SK-N-MC (cell line): Measurements from ENCODE around the gene WASHC1.
"Not testable (repeated sequence)": the region's sequence is repeated elsewhere in the genome, so short reads cannot be mapped to it uniquely, and the experiment has no call there.

ENCODE experiments used
- DNase-seq: peaks from one replicate; pipeline ENCODE4 v3.0.0-alpha.2; 2011; ENCODE audit warnings: low read depth, low spot score
- H3K27ac ChIP-seq: fragments of 200-600 bp; sonication (generic); 2 replicates; pipeline ENCODE4 v1.5.1; 2016; ENCODE audit warnings: mixed run types
- H3K36me3 ChIP-seq: fragments of 200-600 bp; sonication (generic); 2 replicates; pipeline ENCODE4 v1.6.1; 2017; ENCODE audit warnings: antibody characterized with exemption, low read length, mixed read lengths; ENCODE audit not compliant: insufficient read depth
- H3K4me3 ChIP-seq: fragments of 200-600 bp; sonication (generic); 2 replicates; pipeline ENCODE4 v1.5.1; 2016
- H3K9ac ChIP-seq: fragments of 200-600 bp; sonication (generic); 2 replicates; pipeline ENCODE4 v1.8.0; 2017; ENCODE audit warnings: mixed run types, mixed read lengths; ENCODE audit not compliant: insufficient read length
- H3K9me3 ChIP-seq: fragments of 200-600 bp; sonication (generic); 2 replicates; pipeline ENCODE4 v1.6.1; 2017; ENCODE audit warnings: low read depth, mild to moderate bottlenecking, antibody characterized with exemption, low read length, moderate library complexity, mixed read lengths

The WASHC1 gene

DNA sequence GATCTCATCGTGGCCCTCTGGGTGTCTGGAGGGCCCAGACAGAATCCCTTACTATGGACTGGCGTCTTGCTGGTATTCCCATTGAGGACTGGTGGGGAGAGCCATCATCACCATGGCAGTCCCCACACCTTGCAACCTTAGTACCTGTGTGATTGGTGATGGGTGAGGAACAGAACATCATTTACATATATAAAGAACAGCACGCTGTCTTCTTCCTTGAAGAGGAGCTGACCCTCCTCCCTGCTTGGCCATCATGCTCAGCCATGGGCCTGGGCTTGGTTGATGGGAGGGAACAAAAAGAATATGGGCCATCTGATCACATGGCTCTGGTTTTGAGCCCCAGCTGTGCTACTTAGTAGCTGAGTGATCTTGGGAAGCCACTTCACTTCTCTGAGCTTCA, 13.9 kb upstream of the WASHC1 start:
- not testable (repeated sequence) for H3K4me3 ChIP-seq, H3K27ac ChIP-seq, H3K9me3 ChIP-seq, H3K36me3 ChIP-seq, DNase-seq, H3K9ac ChIP-seq

- not testable (repeated sequence) for H3K4me3 ChIP-seq, DNase-seq, H3K27ac ChIP-seq, H3K36me3 ChIP-seq, H3K9me3 ChIP-seq, H3K9ac ChIP-seq
These were observed 12.6 kb upstream of the WASHC1 start for GRCh38 chr9:41819-42218.

GRCh38 chr9:41261-41676, 12.0 kb upstream of the WASHC1 start:
- DNase-seq, H3K4me3 ChIP-seq: not testable (repeated sequence)

DNA sequence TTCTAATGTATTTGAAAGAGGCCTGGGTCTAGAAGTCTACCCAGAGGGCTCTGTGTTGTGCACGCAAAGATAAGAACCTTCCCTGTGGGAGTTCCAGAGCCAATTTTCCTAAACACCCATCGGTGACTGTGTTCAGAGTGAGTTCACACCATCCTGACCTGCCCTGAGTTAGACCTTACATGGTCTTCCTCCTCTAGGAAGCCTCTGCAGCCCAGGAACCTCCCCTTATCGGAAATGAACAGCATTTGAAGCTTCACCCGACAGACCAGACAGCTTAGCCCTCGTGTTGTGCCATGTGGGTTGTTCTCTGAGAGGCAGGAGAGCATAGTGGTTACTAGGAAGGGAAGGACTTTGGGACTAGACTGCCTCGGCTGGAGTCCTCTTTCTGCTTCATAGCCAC, 3.1 kb upstream of the WASHC1 start:
- H3K36me3 ChIP-seq, H3K4me3 ChIP-seq: not testable (repeated sequence)

More at GRCh38 chr9:41261-41676, 12.0 kb upstream of the WASHC1 start:
- H3K36me3 ChIP-seq, H3K9ac ChIP-seq, H3K27ac ChIP-seq, H3K9me3 ChIP-seq: not testable (repeated sequence)

GRCh38 chr9:28775-29174, 481 bp downstream of the WASHC1 start:
- not testable (repeated sequence) for H3K9ac ChIP-seq, H3K9me3 ChIP-seq, DNase-seq, H3K36me3 ChIP-seq, H3K27ac ChIP-seq
- H3K4me3 ChIP-seq = peak overlapping the region; percentile 53

More for the DNA sequence above, 3.1 kb upstream of the WASHC1 start:
- not testable (repeated sequence) for DNase-seq, H3K27ac ChIP-seq, H3K9ac ChIP-seq, H3K9me3 ChIP-seq

GRCh38 chr9:21621-22020, 7.6 kb downstream of the WASHC1 start:
- H3K4me3 ChIP-seq, H3K9me3 ChIP-seq, DNase-seq, H3K36me3 ChIP-seq, H3K9ac ChIP-seq, H3K27ac ChIP-seq: not testable (repeated sequence)

GRCh38 chr9:16875-17274, 12.4 kb downstream of the WASHC1 start:
- not testable (repeated sequence) for H3K4me3 ChIP-seq, H3K36me3 ChIP-seq, DNase-seq, H3K27ac ChIP-seq, H3K9ac ChIP-seq, H3K9me3 ChIP-seq

DNA sequence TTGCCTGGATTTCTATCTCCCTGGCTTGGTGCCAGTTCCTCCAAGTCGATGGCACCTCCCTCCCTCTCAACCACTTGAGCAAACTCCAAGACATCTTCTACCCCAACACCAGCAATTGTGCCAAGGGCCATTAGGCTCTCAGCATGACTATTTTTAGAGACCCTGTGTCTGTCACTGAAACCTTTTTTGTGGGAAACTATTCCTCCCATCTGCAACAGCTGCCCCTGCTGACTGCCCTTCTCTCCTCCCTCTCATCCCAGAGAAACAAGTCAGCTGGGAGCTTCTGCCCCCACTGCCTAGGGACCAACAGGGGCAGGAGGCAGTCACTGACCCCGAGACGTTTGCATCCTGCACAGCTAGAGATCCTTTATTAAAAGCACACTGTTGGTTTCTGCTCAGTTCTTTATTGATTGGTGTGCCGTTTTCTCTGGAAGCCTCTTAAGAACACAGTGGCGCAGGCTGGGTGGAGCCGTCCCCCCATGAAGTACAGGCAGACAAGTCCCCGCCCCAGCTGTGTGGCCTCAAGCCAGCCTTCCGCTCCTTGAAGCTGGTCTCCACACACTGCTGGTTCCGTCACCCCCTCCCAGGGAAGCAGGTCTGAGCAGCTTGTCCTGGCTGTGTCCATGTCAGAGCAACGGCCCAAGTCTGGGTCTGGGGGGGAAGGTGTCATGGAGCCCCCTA, 15.0 kb downstream of the WASHC1 start:
- not testable (repeated sequence) for H3K27ac ChIP-seq, H3K9me3 ChIP-seq, H3K36me3 ChIP-seq, H3K9ac ChIP-seq, H3K4me3 ChIP-seq, DNase-seq

DNA sequence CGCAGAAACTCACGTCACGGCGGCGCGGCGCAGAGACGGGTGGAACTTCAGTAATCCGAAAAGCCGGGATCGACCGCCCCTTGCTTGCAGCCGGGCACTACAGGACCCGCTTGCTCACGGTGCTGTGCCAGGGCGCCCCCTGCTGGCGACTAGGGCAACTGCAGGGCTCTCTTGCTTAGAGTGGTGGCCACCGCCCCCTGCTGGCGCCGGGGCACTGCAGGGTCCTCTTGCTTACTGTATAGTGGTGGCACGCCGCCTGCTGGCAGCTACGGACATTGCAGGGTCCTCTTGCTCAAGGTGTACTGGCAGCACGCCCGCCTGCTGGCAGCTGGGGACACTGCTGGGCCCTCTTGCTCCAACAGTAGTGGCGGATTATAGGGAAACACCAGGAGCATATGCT, 18.1 kb downstream of the WASHC1 start:
- DNase-seq, H3K27ac ChIP-seq, H3K9me3 ChIP-seq, H3K36me3 ChIP-seq, H3K4me3 ChIP-seq, H3K9ac ChIP-seq: not testable (repeated sequence)

DNA sequence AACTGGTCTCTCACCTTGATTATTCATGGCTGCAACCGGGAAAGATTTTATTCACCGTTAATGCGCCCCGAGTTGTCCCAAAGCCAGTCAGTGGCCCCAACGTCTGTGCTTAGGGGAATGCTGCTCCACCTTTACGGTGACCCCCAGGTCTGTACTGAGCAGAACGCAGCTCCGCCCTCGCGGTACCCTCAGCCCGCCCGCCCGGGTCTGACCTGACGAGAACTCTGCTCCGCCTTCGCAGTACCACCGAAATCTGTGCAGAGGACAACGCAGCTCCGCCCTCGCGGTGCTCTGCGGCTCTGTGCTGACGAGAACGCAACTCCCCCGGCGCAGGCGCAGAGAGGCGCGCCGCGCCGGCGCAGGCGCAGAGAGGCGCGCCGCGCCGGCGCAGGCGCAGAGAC, 18.6 kb downstream of the WASHC1 start:
- H3K36me3 ChIP-seq, H3K27ac ChIP-seq, H3K4me3 ChIP-seq, H3K9me3 ChIP-seq, H3K9ac ChIP-seq, DNase-seq: not testable (repeated sequence)

- H3K9me3 ChIP-seq, H3K36me3 ChIP-seq, H3K4me3 ChIP-seq, DNase-seq, H3K9ac ChIP-seq, H3K27ac ChIP-seq: not testable (repeated sequence)
These were observed 19.0 kb downstream of the WASHC1 start for GRCh38 chr9:10207-10606.
